SH-SY5Y (cell line): ENCODE measurements around the gene TLR5.

ENCODE experiments used
- GATA2 ChIP-seq: IDR thresholded peaks from 2 replicates; pipeline ENCODE4 v1.6.1; 2011; ENCODE audit warnings: mild to moderate bottlenecking, low read depth, low read length
- GATA3 ChIP-seq: IDR thresholded peaks from 2 replicates; pipeline ENCODE4 v1.6.1; 2011; ENCODE audit warnings: low read depth, mild to moderate bottlenecking, low read length, moderate library complexity

Gene TLR5

DNA sequence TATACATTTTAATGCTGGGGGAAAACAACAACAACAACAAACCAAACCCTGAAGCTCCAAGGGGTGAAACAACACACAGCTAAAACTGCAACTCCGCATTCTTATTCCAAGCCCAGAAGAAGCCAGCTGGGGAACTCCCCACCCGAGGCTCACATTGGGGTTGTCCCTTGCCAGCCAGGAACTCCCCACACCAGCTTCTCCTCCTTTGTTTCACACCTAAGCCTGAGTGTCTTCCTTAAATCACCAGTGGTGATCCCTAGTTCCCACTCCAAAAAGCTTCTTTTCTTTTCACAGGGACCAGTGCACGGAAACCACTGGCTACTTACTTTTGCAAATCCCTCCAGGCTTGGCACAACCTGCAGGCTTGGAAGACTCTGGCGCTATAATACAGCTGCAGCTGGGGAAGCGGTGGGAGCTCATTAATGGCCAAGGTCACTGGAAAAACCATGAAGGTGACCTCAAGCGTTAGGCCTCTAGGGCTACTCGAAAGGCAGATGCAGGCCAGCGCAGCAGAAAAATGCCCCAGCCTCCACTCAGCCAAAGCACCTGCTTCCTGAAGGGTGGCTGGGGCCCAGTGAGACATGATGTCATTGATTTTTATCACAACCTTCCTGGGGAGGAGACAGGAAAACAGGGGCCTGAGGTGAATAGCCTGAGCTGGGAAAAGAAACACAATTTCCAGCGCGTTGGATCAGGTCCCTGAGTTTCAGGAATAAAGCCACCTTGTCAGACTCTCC, 40.1 kb downstream of the TLR5 start:
- TF ChIP-seq GATA2 (0 out of 2 replicates have a peak, but pooled peaks have one; percentile 25), GATA3 (no peak)

DNA sequence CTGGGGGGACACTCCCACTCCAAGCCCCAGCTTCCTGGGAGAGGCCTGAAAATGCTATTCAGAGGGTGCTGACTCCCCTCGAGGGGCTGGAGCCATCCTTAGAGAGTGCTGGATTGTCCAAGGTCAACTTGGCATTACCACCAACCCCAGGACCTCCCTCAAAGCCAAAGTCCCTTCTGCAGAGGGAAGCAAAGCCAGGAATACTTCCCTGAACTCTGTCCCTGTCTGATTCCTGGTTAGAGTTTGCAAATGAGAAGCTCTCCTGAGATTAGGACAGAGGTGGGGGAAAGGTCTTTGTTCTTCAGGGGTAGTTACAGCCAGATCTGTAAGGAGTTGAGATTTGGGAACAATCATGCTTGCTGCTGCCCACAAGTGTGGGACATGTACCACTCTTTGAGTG, 45.3 kb downstream of the TLR5 start:
- TF ChIP-seq GATA3 (no peak), GATA2 (no peak)

DNA sequence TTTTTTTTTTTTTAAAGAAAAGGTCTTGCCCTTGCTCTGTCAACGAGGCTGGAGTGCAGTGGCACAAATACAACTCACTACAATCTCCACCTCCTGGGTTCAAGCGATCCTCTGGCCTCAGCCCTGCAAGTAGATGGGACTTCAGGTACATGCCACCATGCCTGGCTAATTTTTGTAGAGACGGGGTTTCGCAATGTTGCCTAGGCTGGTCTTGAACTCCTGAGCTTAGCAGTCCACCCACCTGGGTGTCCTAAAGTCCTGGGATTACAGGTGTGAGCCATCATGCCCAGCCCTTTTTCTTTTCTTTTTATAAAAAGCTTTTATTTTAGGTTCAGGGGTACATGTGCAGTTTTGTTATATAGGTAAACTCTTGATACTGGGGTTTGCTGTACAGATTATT, 47.2 kb downstream of the TLR5 start:
- no peak for TF ChIP-seq GATA2

DNA sequence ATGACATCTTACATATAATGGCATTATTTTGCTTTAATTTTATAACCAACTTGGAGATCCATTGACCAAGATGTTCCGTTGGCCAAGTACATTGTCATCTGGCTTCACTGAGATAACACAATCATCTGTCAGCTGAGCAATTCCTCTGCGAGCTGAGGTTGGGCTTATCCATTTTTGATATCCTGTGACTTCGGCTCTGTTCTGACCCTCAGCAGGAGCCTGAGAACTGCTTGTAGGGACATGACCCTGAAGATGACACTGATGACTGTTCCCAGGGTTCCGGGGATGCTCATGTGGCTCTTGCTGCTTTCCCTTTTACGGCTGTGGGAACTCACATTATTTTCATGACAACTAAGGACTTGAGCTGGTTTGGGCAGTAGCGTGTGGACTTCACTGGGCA, 51.2 kb downstream of the TLR5 start:
- TF ChIP-seq GATA3: no peak
- no peak for TF ChIP-seq GATA2

DNA sequence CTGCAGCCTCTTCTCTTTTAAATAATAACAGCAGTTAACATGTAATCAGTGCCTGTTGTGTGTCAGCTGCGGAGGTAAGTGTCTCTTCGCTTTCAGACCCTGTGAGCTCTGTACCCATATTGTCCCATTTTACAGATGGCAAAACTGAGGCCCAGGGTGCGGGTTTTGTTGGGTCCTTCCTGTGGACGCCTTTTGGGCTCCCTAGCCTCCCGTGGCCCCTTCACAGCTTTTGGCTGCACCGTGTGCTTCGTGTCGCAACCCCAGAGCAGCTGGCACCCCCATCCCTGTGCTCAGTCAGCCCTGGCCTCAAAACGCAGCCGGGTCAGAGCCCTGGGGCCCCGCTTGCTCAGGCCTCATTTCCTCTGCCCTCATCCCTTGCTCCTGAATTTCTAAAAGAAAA, 53.8 kb downstream of the TLR5 start:
- TF ChIP-seq GATA2: no peak
- TF ChIP-seq GATA3: no peak

DNA sequence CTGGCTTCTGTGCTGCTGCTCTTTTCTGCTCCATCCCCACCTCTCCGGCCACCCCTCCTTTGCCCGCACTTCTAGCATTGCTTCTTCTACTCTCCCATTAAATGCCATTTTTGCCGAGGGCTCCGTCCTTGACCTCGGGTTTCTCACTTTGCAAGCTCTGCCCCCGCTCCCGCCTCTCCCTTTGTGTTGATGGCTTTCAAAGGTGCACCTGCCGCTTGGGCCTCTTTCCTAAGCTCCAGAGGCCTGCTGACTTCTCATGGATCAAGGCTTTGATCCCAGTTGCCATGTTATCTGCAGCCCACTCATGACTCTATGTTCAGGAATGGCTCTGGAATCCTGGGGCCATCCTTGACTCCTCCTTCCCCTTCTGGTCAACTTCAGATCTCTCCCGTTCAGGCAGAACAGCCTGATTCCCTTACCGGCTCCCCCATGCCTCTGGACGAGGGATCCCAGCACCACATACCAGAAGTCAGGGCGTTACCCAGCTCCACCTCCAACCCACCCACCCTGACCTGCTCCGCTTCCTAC, 54.3 kb downstream of the TLR5 start:
- TF ChIP-seq GATA3 (no peak), GATA2 (no peak)

DNA sequence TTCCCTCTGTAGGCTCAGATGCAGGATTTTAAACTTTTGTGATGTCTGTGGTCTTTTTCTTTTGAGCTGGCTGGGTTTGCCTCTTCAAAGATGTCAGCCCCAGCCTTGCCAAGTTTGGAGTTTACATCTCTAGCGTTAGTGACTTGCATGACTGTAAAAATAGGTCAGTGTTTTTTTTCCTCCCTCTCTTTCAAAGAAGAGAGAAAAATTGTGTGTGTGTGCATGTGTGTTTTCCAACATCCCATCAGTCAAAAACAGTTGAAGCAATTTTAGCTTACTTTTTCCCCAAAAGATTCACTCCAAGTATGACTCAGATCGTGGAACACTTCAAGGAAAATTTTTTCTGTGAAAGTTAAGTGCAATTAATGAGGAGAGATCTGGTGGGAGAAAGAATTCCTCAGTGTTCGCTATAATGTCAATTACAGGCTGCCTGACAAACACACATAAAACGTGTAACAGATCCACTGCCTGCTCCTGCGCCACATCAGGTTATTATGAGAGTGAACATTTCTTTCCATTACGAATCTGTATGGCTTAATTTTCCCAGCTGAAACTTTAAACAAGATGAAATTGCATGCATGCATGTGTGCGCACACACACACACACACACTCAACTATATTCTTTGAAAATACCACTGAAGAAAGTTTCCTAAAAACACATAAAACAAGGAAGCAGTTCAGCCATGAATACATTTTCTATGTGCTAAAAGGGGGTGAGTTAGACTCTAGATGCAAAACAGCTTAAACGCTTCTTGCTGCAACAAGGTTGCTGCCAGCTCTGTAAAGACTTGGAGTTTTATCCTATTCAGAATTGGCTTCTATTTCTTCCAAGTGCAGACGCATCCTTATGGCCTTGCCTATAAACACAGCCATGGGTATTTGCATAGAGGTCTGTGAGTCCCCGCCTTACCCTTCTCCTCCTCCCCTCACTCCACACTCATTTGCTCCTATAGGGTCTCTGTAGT, 55.5 kb downstream of the TLR5 start:
- TF ChIP-seq GATA2 (no peak), GATA3 (no peak)

DNA sequence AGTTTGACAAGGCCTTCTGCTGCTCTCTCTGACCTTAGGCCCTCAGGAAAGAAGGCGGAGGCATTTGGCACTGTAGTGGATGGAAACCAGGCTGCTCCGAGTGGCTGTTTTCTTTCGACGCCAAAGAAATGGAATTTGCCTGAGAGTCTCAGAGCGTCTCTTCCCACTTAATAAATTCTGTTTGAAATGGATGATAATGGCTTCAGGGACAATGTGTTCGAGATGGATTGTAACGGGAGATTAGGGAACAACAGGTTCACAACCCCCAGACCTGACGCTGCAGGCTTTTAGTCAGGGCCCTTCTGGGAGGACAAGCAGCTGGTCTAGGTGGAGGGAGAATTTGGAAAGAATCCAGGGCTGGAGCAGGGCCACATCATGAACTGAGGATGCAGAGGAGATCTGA, 58.6 kb downstream of the TLR5 start:
- TF ChIP-seq GATA2 (no peak), GATA3 (no peak)

DNA sequence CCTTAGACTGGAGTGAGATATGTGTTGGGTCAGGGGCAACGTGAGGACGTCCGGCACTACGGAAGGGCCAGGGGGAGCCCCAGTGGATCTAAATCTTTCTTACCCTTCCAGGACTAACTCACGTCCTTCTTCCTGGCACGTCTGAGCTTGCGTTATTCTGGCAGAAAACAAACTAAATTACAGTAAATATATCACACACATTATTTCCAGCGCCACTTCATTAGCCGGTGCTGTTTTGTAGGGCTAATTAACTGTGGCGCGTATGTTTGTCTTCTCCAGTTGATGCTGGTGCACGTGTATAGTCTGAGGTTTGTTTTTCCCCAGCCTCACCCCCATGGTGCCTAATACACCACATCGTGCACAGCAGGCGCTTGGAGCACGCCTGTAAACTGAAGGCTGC, 59.2 kb downstream of the TLR5 start:
- TF ChIP-seq GATA2: no peak
- TF ChIP-seq GATA3: no peak

DNA sequence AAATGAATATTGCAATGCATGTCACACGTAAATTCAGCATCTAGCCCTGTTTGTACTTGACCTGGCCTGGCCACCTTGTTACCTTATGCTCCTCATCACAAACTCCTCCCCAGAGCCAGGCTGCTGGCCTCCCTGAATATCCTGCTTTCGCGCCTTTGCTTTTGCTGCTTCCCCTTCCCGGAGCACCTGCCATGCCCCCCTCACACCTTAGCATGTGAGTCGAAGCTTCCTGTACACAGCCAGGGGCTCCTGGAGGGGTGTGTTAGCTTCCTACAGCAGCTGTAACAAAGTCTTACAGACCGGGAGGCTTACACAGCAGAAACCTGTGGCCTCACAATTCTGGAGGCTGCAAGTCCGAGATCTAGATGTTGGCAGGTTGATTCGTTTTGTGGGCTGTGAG, 60.1 kb downstream of the TLR5 start:
- TF ChIP-seq GATA2 (no peak), GATA3 (no peak)

DNA sequence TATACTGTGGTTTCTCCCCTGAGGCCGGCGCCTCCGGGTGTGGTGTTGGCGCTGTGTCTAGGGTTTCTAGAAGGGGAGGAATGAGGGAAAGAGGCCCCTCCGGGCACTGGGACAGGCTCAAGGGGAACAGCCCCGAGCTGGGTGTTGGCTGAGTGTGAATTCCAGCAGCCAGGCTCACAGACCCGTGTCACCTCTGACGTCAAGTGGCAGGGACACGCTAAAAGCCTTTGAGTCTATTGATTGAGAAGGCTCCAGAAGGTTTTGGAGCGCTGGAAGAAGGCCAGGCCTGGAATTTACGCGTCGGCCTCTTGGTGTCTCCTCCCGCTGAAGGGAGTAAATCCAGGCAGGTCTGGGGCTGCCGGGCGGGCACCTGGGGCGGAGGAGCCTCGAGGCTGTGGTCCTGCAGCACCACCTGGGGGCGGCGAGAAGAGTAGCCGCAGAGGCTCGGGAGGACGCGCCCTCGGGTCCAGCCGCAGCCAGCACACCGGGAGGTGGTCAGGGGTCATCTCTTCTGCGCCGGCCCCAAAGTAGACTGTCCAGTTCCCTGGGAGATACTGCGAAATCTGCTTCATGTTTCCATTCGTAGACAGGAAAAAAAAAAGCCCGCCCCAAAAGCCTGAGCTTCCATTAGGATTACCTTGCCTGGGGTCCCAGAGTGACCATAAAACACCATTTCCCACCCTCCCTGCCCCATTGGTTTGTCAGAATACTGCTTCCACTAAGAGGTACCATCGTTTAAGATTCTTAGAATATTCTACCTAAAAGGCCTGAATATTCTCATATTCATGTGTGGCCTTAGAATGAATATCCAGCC, 61.7 kb downstream of the TLR5 start:
- TF ChIP-seq GATA2: no peak; the same call in 1 of the 2 replicates
- TF ChIP-seq GATA3: no peak

DNA sequence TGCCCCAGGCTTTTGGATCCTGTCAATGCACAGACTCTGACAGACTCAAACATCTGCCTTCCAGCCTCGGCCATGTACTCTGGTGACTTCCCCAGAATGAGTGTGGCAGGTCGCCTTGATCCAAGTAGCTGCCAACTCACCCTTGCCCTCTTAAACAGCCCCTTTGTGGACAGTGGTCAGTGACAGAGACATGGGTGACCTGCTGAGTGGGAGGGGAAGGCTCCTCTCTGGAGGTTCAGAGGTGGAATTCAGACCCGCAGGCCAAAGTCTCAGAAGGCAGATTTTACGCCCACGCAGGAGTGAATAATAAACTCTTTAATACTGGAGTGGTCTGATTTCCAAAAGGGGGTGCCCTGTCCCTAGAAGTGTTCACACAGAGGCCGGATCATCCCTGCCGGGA, 63.5 kb downstream of the TLR5 start:
- no peak for TF ChIP-seq GATA2

DNA sequence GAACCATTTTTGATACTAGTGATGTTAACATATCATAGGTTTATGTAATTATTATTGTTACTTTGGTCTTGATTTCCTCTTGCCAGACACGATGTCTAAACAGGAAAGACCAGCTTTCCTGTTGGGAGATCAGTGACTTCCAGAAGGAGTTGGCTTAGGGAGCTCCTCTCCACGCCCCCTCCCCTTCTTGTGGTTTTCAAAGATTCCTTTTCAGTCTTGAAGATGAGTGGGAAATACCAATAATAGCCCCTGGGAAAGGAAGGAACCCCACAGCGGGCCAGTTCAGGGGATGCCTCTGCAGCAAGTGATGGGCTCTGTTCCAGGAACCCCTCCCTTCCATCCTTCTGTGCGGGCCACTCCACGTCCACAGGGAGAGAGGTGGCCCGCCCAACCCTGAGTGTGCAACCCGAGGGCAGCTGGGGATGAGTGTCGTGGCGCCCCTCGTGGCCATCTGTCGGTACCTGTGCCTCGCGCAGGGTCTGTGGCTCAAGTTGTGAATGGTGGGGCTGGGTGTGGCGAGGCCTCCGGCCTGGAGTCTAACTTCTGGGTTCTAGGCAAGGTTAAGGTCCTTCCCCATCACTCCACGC, 65.7 kb downstream of the TLR5 start:
- TF ChIP-seq GATA2: no peak
- no peak for TF ChIP-seq GATA3

DNA sequence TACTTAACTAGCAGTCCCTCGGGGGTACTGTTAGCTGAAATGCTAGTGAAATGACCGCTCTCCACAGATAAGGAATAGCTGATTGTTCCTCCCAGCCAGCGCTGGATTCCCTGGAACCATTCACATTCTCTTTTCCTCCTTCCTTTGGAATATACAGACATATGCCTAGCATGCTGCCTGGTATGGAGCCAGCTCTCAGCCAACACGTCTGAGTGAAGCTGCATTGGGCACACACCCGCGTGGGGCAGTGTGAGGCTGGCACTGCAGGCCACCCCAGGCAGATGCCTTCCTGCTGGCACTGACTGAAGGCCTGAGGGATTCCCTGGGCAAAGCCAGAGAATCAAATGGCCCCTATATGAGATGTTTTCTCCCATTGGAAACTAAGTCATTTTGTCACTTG, 66.7 kb downstream of the TLR5 start:
- TF ChIP-seq GATA3 (no peak), GATA2 (no peak)
